ENCODE measurements around the gene NPHP1.
A peak's percentile ranks its signal among the peaks of the same experiment; 100 is the strongest.

The NPHP1 gene

DNA sequence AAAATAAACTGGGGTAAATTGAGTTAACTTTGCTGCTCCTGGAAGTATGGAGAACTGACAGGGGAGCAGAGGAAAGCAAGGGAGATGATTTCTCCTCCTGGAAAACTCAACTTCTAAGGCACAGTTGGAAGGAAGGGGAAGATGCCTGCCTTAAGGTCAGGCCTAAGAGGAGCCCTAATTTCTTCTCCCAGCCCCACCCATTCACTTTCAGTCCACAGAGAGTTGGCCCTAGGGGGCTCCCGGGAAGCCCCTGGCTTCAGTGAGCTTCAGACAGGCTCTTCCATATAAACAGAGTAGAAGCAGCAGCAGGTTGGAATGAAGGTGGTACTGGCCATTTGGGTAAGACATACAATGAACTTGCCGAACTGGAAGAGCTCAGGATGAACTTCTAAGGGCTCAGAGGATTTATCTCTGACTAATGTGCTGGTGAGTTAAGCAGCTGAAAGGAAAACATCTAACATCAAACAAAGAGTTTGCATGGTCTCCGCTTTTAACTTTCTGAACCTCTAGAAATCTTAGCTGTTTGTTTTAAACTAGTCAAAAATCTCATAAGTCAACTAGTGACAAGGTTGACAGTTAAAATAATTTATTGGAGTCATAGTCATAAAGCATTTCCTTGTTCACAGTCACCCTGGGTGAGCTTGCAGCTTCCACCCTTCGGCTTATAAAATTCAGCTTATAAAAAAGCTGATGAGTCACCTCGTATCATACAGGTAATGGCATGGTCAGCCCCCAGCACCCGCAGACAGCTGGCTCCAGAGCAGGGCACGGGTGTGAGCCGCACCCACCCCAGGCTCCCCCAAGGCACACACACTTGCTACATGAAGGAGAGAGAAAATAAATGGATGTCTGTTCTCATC, 99.0 kb downstream of the NPHP1 start:
- TF ChIP-seq YY1 (IDR thresholded peaks at IDR 0.05; ENCODE audit: low read depth) (0 out of 2 replicates have a peak, but pooled peaks have one; percentile 19), CEBPB (IDR thresholded peaks at IDR 0.05) (peak; percentile 43; the same call in 1 of the 2 replicates), TAF1 (IDR thresholded peaks at IDR 0.05; ENCODE audit: low read depth) (no peak), TCF12 (IDR thresholded peaks at IDR 0.05; ENCODE audit: low read depth) (peak; percentile 94), TEAD4 (IDR thresholded peaks at IDR 0.05) (peak; percentile 69), NFIC (IDR thresholded peaks at IDR 0.05) (peak; percentile 90), FOXM1 (IDR thresholded peaks at IDR 0.05; ENCODE audit: borderline replicate concordance, low read depth) (peak; percentile 86), RAD21 (IDR thresholded peaks at IDR 0.05; ENCODE audit: low read depth) (0 out of 2 replicates have a peak, but pooled peaks have one; percentile 5), EP300 (IDR thresholded peaks at IDR 0.05; ENCODE audit: borderline replicate concordance) (peak; percentile 92)
- TF ChIP-seq, protein P1, sequence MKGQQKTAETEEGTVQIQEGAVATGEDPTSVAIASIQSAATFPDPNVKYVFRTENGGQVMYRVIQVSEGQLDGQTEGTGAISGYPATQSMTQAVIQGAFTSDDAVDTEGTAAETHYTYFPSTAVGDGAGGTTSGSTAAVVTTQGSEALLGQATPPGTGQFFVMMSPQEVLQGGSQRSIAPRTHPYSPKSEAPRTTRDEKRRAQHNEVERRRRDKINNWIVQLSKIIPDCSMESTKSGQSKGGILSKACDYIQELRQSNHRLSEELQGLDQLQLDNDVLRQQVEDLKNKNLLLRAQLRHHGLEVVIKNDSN (IDR thresholded peaks at IDR 0.05): no peak
- TF ChIP-seq, protein P2, sequence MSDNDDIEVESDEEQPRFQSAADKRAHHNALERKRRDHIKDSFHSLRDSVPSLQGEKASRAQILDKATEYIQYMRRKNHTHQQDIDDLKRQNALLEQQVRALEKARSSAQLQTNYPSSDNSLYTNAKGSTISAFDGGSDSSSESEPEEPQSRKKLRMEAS (IDR thresholded peaks at IDR 0.05): peak; percentile 48; the same call in 1 of the 2 replicates

DNA sequence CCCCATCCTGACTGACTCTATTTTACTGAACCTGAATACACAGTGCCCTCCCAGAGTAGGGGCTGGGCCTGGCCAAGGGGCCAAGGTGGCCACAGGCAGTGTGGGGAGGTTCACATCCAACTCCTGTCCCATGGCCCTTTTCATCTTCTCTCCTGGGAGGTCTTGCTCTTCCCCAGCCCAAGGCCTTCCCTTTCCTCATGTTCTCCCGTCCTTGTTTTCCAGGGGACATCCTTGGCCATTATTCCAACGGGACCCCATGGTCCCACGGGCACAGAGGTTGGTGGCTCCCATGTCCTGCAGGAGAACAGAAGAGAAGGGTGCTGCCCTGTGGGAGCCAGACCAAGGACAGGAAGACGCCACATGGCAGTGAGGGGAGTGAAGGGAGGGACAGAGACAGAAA, 99.6 kb downstream of the NPHP1 start:
- no peak for TF ChIP-seq TAF1 (IDR thresholded peaks at IDR 0.05; ENCODE audit: low read depth)
- TF ChIP-seq CREB1 (IDR thresholded peaks at IDR 0.05; ENCODE audit: low read depth): no peak
- TF ChIP-seq FOXM1 (IDR thresholded peaks at IDR 0.05; ENCODE audit: borderline replicate concordance, low read depth): no peak

DNA sequence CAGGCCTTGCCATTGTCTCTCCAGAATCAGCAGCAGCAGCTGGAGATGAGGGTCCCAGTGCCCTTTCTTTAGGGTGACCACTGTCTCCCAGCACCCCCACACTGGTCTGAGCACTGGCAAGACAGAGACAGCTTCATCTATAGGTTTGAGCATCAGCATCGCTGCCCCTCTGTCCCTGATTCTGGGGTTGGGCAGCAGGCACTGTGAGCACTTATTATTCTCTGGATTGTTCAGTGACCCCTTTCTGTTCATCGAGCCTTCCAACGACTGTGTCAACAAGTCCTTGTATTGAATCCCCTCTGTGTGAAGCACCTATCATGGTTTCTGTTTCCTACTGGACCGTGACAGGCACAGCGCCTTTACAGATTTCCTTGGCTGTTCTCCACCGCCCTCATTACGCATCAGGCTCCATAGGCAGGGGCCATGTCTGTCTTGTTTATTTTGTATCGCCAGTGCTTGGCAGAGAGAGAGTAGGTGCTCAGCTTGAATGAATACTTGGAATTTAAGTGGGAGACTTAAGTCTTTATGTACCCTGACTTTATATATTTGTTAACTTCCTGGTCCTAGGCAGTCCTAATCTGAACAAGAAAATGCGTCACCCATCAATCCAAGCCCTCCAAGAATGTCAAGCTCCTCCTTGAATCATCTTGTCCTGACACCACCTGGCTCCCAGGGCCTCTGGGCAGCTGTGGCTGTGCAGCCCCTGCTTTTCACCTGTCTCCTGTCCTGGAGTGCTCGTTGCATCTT, 100.6 kb downstream of the NPHP1 start:
- TF ChIP-seq TCF12 (IDR thresholded peaks at IDR 0.05; ENCODE audit: low read depth) (peak; percentile 93; the same call in 1 of the 2 replicates), NFIC (IDR thresholded peaks at IDR 0.05) (peak; percentile 96), RAD21 (IDR thresholded peaks at IDR 0.05; ENCODE audit: low read depth) (no peak), ZBTB7A (IDR thresholded peaks at IDR 0.05; ENCODE audit: low read depth) (no peak), FOXM1 (IDR thresholded peaks at IDR 0.05; ENCODE audit: borderline replicate concordance, low read depth) (peak; percentile 82), YY1 (IDR thresholded peaks at IDR 0.05; ENCODE audit: low read depth) (no peak; the same call in 1 of the 2 replicates), TAF1 (IDR thresholded peaks at IDR 0.05; ENCODE audit: low read depth) (no peak), CEBPB (IDR thresholded peaks at IDR 0.05) (peak; percentile 43), CREB1 (IDR thresholded peaks at IDR 0.05; ENCODE audit: low read depth) (no peak), EP300 (IDR thresholded peaks at IDR 0.05; ENCODE audit: borderline replicate concordance) (peak; percentile 92), TEAD4 (IDR thresholded peaks at IDR 0.05) (peak; percentile 85), EGR1 (IDR thresholded peaks at IDR 0.05) (peak; percentile 24; the same call in 1 of the 2 replicates)
- TF ChIP-seq, protein P1 (IDR thresholded peaks at IDR 0.05): peak; percentile 15; the same call in 1 of the 2 replicates
- TF ChIP-seq, protein P2 (IDR thresholded peaks at IDR 0.05): peak; percentile 41
- TF ChIP-seq, protein P3, sequence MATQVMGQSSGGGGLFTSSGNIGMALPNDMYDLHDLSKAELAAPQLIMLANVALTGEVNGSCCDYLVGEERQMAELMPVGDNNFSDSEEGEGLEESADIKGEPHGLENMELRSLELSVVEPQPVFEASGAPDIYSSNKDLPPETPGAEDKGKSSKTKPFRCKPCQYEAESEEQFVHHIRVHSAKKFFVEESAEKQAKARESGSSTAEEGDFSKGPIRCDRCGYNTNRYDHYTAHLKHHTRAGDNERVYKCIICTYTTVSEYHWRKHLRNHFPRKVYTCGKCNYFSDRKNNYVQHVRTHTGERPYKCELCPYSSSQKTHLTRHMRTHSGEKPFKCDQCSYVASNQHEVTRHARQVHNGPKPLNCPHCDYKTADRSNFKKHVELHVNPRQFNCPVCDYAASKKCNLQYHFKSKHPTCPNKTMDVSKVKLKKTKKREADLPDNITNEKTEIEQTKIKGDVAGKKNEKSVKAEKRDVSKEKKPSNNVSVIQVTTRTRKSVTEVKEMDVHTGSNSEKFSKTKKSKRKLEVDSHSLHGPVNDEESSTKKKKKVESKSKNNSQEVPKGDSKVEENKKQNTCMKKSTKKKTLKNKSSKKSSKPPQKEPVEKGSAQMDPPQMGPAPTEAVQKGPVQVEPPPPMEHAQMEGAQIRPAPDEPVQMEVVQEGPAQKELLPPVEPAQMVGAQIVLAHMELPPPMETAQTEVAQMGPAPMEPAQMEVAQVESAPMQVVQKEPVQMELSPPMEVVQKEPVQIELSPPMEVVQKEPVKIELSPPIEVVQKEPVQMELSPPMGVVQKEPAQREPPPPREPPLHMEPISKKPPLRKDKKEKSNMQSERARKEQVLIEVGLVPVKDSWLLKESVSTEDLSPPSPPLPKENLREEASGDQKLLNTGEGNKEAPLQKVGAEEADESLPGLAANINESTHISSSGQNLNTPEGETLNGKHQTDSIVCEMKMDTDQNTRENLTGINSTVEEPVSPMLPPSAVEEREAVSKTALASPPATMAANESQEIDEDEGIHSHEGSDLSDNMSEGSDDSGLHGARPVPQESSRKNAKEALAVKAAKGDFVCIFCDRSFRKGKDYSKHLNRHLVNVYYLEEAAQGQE (IDR thresholded peaks at IDR 0.05; ENCODE audit: low read depth): no peak

DNA sequence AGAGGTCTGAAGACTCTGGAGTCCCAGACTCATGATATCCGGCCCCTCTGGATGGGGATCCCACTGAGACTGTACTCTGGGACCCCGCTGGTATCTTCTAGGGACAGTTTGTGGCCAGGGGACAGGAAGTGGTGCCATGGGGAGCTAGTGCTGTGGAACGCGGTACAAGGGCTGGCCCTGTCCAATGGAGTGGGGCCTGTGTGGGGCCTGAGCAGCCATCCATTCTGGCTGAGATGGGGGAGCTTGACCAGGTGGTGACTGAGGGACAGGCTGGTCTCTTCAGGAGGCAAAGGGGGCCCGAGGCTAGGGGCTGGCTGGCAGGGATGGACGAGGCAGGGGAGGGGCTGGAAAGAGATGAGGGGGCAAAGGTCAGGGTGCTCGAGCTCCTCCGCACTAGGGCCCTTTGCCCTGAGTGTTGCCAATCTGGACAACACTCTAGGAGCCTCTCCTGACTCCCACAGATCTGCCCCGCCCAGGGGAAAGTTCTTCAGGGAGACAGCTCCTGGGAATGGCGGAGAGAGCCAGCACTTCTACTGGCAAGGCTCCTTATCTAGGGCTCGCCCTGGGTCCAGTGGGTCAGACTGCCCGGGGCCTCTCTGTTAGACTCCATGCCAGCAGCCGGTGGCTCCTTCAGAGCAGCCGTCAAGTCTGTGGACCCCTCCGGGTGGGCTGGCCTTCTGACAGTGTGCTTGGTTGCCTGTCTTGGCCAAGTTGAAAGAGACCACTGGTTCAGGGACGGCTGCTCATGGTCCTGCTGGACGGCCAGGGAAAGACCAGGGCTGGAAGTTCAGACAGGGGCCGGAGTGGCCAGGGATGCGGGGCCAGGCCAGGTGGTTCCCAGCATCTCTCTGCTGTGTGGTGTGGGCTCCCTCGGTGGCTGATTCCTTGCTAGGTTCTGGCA, 101.5 kb downstream of the NPHP1 start:
- TF ChIP-seq FOXM1 (IDR thresholded peaks at IDR 0.05; ENCODE audit: borderline replicate concordance, low read depth): no peak
- TF ChIP-seq CREB1 (IDR thresholded peaks at IDR 0.05; ENCODE audit: low read depth): no peak
- no peak for TF ChIP-seq ZBTB7A (IDR thresholded peaks at IDR 0.05; ENCODE audit: low read depth)
- TF ChIP-seq TEAD4 (IDR thresholded peaks at IDR 0.05): no peak
- no peak for TF ChIP-seq YY1 (IDR thresholded peaks at IDR 0.05; ENCODE audit: low read depth)
- no peak for TF ChIP-seq CEBPB (IDR thresholded peaks at IDR 0.05)
- no peak for TF ChIP-seq TCF12 (IDR thresholded peaks at IDR 0.05; ENCODE audit: low read depth)
- no peak for TF ChIP-seq NFIC (IDR thresholded peaks at IDR 0.05)
- TF ChIP-seq, protein P1 (IDR thresholded peaks at IDR 0.05): no peak
- TF ChIP-seq RAD21 (IDR thresholded peaks at IDR 0.05; ENCODE audit: low read depth): no peak
